GM10248 (cell line): ENCODE results near the gene C22orf15.
A peak's percentile ranks its signal among the peaks of the same experiment; 100 is the strongest.

Source experiments
- CTCF ChIA-PET: fragments of 300-600 bp; sonication (Branson Sonifier 250); formaldehyde crosslinking; extraction: SDS; loops from one replicate; lab custom pipeline; 2021; ENCODE audit warnings: antibody characterized with exemption; lab: Yijun Ruan, JAX
- POLR2A ChIA-PET: fragments of 350-650 bp; sonication (Branson Sonifier 250); formaldehyde crosslinking; extraction: SDS; loops from one replicate; lab custom pipeline; 2020; ENCODE audit warnings: antibody characterized with exemption; lab: Yijun Ruan, JAX
- DNase-seq: peaks from one replicate; pipeline ENCODE4 v3.0.0; 2012; ENCODE audit errors: extremely low spot score
- TF ChIP-seq, protein P1 (sequence below): IDR thresholded peaks from 2 replicates; pipeline ENCODE4 v1.5.1; 2012; ENCODE audit warnings: mild to moderate bottlenecking, low read depth; ENCODE audit errors: extremely low read depth, missing control alignments, control extremely low read depth

Gene C22orf15

DNA sequence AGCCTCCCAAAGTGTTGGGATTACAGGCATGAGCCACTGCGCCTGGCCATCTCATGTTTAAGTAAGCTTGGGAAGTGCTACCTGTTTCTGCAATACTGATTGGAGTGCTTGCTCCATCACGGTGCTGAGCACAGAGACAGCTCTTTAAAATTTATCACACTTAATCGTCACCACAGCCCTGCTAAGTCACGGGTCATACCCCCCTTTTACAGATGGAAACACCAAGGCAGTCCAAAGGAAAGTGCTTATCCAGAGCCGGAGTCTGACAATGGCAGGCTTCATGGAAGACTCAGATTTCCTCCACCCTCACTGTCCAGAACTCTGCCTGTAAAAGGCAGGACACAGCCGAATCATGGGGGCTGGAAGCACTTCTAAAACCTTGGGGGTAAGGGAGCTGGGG, 2.7 kb upstream of the C22orf15 start:
- no peak for DNase-seq
- TF ChIP-seq, protein P1, sequence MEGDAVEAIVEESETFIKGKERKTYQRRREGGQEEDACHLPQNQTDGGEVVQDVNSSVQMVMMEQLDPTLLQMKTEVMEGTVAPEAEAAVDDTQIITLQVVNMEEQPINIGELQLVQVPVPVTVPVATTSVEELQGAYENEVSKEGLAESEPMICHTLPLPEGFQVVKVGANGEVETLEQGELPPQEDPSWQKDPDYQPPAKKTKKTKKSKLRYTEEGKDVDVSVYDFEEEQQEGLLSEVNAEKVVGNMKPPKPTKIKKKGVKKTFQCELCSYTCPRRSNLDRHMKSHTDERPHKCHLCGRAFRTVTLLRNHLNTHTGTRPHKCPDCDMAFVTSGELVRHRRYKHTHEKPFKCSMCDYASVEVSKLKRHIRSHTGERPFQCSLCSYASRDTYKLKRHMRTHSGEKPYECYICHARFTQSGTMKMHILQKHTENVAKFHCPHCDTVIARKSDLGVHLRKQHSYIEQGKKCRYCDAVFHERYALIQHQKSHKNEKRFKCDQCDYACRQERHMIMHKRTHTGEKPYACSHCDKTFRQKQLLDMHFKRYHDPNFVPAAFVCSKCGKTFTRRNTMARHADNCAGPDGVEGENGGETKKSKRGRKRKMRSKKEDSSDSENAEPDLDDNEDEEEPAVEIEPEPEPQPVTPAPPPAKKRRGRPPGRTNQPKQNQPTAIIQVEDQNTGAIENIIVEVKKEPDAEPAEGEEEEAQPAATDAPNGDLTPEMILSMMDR = no peak
- POLR2A ChIA-PET = interaction anchor here (0.7 kb wide), 1 partner anchor 805 kb away, joined by 4 read pairs; no protein-coding TSS in a partner anchor
- CTCF ChIA-PET = interaction anchor here (1.0 to 6.8 kb wide), 5 partner anchors 8 to 134 kb away, joined by 3 to 33 read pairs (median 4); partner anchors contain the start of genes CHCHD10, MIF and MMP11

DNA sequence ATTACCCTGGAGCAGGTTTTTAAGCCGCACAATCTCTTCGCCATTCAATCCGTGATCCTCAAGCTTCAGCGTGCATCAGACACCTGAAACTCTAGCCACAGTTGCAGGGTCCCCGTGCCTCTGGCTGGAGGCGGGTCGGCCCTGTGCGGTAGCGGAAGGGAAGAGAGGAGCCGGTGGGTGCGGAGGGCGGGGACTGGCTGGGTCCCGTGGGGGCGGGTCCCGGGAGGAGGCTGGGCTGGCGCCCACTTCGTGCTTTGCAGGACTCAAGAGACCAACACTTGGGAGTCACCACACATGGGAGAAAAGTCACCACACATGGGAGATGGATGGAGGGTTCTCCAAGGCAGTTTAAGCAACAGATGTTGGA, 772 bp downstream of the C22orf15 start:
- ChIA-PET POLR2A (no interaction called here), CTCF (interaction anchor here (0.7 to 1.8 kb wide), 3 partner anchors 12 to 86 kb away, joined by 3 to 5 read pairs (median 4); partner anchors contain the start of gene ZNF70)
- TF ChIP-seq, protein P1 = no peak
- peak; percentile 52 for DNase-seq

DNA sequence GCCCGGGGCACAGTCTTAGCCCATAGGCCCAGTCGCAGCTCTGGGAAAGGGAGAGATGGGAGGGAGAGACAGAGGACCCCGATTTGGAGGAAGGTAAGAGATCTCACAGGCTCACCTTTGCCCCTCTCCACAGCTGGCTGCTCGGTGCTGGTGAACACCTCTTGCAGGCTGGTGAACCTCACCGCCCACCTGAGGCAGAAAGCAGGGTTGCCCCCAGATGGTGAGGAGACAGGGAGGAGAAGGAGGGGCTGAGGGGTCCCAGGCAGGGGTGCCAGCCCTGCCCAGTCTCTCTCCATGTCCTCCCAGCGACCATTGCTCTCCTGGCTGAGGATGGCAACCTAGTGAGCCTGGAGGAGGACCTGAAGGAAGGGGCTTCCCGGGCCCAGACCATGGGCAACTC, 1.2 kb downstream of the C22orf15 start:
- TF ChIP-seq, protein P1 = no peak
- DNase-seq = no peak
- CTCF ChIA-PET = interaction anchor here (0.7 to 1.8 kb wide), 3 partner anchors 12 to 86 kb away, joined by 3 to 5 read pairs (median 4); partner anchors contain the start of gene ZNF70
- POLR2A ChIA-PET = no interaction called here

DNA sequence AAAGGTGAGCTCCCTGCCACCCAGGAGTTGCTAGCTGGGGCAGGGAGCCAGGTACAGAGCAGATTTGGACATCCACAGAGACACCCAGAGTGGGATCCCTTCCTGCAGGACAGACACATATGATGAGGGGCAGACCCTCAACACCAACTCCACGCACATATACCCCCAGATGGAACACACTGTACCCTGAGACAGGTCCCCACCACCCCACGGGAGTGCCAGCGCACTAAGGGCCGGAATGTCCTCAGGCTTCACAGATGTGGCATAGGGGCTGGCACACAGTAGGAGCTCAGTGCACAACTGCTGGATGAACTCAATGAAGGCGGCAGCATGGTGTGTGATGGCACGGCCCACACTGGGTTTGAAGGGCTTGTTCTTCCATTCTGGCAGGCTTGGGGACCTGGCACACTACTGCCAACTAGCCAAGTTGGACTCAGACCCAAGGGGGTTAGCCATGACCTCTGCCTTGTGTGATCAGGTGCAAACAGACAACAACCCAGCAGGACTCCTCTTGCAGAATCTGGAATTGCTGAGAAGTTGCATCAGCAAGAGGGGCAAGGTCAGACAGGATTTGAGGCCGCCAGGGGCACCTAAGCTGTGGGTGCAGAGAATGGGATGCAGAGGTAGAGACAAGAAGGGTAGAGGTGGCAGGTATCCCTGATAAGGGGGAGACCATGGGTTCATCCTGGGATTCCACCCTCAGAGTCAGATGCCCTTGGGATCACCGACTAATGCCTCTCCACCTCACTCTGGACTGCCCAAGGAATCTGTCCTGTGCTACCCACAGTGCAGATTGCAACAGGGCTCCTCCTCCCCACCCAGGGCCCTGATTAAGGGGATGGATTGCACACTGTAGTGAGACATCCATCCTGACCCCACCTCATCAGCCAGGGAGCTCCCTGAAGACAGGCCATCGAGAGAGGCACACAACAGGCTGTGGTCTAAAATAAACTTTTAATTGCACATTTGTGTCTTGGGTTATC, 2.4 kb downstream of the C22orf15 start:
- POLR2A ChIA-PET = no interaction called here
- no peak for DNase-seq
- TF ChIP-seq, protein P1 = no peak
- CTCF ChIA-PET = interaction anchor here (0.8 to 1.7 kb wide), 5 partner anchors 10 to 85 kb away, joined by 3 to 5 read pairs (median 3); no protein-coding TSS in a partner anchor

DNA sequence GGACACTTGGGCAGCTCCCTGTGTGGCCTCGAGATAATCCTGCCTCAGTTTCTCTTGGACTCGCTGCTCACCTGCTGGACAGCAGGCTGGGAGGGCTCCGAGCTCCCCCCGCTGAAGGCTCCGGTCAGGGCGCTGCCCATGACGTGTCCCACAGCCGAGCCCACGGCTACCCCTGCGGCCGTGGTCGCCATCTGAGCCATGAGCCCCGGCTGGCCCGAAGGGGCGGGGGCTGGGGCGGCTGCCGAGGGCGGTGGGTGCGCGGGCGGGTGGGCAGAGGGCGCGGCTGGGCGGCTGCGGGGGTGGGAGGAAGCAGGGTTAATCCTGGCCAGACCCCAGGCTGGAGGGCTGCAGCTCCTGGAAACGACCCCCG, 4.5 kb downstream of the C22orf15 start:
- CTCF ChIA-PET = interaction anchor here (0.7 to 6.1 kb wide), 10 partner anchors 8 to 140 kb away, joined by 3 to 71 read pairs (median 4); partner anchors contain the start of genes C22orf15, VPREB3 and ZNF70
- POLR2A ChIA-PET = interaction anchor here (0.6 kb wide), 2 partner anchors 161 to 224 kb away, joined by 4 read pairs; no protein-coding TSS in a partner anchor
- DNase-seq = no peak
- TF ChIP-seq, protein P1 = no peak
